HG02970 (cell line): ENCODE measurements around the gene MAGEL2.

ENCODE experiments used
- ATAC-seq: cut with Tn5 transposase; IDR thresholded peaks from one replicate; pipeline ENCODE4 v1.9.1; 2021; ENCODE audit warnings: mild to moderate bottlenecking, moderate library complexity, moderate number of reproducible peaks; ENCODE audit not compliant: unreplicated experiment, low FRiP score

MAGEL2 gene

DNA sequence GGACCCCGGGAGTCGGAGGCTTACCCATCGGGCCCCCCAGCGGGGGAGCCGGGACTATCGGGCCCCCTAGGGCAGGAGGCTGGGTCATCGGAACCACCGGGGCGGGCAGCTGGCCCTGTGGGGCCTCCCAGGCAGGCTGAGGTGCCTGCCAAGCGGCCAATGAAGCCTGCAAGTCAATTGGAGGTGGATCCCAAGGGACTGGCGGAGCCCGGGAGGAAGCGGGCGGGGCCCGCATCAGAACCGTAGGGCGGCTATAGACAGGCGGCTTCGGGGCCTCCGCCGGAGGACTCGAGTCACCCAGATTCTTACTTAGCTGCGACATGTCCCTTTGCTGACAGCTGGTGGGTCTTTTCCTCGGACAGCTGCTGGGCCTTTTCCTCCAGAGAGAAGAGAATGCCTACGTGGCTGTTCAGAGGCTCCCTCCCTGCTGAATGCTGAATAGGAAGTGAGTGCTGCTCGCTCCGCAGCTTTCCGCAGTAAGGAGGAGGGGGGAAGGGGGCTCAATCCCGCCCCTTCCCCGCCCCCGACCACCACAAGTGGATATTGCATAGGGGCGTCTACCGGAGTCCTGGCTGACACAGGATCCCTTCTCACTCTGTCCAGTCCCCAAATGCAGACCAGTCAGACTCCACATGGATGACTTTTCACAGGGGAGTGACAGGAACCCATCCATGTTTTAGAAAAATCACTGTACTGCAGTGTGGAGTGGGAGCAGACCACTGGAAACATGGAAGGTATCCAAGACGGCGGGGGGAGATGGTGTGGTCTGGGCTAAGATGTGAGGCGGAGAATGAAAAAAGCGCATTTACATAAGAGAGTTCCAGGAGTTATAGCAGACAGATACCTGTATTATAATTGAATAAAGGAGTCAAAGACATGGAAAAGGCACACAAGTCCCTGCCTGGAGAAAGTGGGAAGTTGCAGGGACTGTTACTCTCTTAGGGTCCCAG, at the start of gene MAGEL2:
MAGEL2 (minus strand) TSS at position 447 of the 950 bp plus-strand sequence; CDS start at position 322, 125 bp downstream.
- no peak for ATAC-seq

DNA sequence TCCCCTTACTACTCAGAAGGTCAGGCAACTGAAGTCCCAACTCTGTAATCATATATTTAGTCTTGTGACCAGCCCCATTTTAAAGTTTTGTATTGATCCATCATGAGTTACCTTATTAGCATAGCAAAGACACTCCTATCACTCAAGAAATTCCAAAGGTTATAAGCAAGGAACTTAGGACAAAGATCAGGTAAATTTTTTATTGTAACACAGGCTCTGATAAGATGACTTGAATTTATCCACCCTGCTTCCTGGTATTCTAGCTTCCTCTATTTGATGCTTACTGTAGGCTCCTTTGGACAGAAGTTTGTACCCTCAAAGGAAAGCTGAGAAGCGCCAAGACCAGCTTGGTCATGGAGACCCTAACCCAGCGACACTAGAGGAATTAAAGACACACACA, 47.6 kb upstream of the MAGEL2 start:
- no peak for ATAC-seq

DNA sequence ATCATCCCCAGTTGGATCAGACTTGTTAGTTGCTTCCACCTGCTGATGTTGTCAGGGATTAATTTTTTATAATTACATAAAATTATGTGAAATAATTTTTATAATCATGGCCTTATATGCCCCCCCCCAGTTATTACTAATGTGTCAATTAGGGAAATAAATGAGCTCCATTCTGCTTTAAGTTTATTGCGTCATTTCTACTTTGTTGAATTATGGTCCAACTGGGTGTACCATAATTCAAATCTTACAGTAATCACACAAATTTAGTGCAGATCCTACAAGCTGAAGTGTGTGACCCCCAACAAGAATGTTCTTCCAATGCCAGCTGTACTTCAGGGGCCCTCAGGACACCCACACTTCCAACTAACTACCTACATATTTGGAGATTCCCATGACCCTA, 46.9 kb upstream of the MAGEL2 start:
- ATAC-seq = no peak

DNA sequence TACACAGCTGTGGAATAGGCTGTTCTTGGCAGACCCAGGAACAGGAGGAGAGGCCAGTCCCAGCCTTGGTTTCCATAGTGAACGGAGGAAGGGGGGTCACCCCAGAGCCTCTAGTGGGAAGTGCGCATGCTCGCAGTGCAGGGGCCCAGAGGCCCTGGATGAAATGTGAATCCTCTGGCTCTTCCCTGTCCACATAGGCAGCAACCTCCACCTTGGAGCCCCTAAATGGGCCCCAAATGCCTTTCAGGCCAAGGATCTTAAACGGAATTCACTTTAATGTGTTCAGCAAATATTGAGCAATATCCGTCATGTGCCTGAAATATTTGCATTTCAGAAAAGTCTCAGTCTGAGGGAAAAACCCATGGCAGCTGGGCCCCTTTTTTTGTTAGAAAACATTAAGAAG, 42.8 kb upstream of the MAGEL2 start:
- ATAC-seq = no peak

DNA sequence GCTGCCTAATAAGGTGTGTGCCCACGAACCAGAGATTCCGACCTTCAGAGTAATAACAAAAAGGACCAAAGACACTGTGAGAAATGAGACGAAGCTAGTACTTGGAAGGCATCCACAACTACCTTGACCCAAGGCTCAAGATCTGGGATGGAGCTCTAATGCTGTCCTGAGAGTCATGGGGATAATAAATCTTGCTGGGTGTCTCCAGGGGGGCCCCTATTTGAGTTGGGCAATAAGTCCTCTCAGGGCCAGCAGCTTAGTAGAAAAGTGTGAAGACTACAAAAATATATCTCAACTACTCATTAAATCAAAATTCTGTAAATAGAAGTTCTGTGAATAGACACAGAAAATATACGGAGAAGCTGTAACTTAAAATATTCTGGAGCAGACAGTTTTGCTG, 42.3 kb upstream of the MAGEL2 start:
- no peak for ATAC-seq

DNA sequence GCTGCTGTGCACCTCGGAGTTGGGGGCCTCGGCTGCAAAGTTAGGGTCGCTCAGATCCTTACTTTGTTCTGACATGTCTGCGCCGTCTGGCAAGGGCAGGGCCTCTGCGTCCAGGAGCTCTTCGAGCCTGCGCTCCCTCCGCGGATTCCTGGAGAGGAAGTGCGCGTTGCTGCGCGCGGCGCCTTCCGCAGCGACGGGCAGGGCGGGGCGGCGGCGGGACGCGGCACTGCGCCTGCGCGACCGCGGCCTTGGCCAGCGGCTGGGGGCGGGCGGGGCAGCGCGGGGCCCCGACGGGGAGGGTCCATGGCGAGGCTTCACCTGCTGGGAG, 39.4 kb upstream of the MAGEL2 start, which contains the start of gene NDN:
NDN (minus strand) TSS at position 163 of the 328 bp plus-strand sequence; CDS start at position 75, 88 bp downstream.
- ATAC-seq = no peak

DNA sequence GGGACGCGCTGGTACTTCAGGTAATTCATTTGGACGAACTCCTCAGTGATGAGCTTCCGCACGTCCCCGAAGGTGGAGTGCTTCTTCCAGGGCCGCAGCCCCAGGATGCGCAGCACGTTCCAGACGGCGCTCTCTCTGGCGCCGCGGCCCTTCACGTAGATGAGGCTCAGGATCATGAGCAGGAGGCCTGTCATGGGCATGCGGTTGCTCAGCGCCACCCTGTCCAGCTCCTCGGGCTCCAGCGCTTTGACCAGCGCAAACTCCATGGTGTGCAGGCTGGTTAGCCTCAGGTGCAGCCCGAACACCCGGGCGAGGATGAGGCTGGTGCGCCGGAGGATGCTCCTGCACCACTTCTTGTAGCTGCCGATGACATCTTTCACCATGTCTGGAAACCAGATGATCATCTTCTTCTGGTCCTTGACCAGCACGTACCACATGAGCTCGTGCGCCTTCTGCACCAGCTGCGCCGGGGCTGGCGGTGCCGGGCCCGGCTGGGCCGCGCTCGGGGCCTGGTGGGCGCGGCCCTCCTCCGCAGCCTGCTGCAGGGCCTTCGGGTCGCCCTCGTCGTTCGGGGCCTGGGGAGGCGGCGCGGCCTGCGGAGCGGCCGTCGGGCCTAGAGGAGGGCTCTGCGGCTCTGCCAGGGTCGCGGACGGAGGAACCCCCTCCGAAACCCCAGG, 38.9 kb upstream of the MAGEL2 start:
- ATAC-seq = no peak

DNA sequence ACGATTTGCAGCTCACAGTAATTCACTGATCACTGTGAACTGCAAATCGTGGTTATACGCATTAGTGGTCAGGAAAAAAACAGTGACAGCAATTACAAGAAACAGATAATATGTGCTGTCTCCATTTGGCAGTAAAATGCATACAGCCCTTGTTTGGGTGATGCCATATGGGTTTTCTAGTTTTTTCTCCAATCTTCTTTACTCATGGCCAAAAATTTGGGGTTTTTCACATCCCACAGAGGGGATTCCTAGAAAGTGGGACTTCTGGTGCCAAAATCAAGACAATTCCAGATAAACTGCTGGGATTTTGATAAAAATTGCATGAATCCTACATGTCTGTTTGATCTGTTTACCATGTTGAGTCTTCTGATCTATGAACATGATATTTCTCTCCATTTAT, 23.8 kb upstream of the MAGEL2 start:
- ATAC-seq = no peak

DNA sequence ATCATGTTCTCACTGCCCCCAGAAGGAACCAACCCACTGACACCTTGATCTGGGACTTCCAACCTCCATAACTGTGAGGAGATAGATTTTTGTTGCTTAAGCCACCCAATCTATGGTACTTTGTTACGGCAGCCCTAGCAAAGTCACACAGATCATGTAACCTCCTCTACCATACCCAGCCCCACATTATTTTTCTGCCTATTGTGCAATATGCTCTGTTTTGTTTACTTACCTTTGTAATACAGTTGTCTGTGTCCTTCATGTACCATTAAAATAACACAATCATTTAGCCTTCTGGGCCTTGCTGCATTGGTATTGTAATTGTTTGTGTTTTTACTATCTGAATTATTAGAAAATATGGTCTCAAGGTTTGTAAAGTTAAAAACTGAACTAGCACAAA, 23.3 kb upstream of the MAGEL2 start:
- ATAC-seq = no peak

DNA sequence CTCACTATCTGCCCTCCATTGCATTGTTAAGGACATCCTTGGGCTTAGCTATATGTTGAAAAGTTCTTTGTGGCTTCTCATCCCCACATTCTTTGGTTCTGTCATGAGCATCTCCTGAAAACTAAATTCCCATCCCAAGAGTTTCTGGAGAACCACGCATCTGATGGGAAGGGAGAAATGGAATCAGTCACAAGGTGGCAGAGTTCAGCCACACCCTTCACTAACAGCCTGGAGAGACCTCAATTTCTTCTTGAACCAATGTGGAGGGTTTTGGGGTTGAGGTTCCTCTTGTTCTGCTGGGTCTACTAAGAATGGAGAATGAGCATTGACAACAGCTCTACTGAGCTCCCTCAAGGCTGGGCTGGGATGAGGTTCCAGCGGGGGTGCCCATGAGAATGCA, 15.6 kb upstream of the MAGEL2 start:
- ATAC-seq = no peak

DNA sequence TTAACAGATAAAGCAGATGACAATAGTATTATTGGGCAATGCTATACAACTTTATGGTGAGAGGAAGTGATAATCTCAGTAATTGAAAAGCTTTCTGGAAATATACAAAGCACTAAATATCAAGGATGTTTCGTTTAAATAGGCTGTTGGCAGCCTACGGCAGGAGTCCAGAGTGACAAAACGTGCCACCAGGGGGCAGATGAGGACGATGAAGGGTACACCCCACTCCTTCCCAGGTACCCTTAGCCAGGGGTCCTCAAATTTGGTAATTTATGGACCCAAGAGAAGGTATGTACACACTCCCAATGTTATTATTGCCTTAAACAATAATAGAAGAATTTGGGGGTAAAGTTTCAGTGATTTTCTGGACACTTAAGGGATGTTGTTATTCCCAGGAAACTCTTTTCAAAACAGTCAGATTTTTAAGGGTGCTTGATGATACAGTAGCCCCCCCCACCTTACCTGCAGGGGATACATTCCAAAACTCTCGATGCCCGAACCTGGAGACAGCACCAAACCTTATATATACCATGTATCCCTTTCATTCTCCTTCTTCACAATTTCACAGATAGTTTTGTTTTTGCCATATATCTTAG, 1.4 kb upstream of the MAGEL2 start:
- ATAC-seq = no peak

DNA sequence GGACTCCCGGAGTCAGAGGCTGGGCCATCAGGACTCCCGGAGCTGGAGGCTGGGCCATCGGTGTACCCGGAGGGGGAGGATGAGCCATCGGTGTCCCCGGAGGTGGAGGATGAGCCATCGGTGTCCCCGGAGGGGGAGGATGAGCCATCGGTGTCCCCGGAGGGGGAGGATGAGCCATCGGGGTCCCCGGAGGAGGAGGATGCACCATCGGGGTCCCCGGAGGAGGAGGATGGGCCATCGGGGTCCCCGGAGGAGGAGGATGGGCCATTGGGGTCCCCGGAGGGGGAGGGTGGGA, 719 bp downstream of the MAGEL2 start:
- ATAC-seq = no peak

DNA sequence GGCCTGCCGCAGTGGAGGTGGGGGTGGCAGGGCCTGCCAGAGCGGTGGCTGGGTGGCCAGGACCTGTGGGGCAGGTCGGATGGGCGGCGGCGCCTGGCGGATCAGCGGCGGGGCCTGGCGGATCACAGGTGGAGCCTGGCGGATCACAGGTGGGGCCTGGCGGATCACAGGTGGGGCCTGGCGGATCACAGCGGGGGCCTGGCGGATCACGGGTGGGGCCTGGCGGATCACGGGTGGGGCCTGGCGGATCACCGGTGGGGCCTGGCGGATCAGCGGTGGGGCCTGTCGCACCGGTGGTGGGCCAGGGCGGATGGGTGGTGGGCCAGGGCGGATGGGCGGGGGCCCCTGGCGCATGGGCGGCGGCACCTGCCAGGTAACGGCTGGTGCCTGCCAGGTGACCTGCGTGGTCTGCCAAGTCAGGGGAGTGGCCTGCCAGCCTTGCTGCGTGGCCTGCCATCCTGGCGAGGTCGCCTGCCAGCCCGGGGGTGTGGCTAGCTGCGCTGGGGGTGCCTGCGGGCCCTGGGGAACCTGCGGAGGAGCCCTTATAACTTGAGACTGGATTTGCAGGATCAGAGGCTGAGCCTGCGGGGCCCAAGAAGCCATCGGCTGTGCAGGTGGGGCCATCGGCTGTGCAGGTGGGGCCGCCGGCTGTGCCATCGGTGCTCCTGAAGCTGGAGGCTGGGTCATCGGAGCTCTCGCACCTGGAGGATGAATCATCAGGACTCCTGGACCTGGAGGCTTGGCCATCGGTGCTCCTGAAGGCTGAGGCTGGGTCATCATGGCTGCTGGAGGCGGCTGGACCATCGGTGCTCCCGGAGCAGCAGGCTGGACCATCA, 1.3 kb downstream of the MAGEL2 start:
- no peak for ATAC-seq

DNA sequence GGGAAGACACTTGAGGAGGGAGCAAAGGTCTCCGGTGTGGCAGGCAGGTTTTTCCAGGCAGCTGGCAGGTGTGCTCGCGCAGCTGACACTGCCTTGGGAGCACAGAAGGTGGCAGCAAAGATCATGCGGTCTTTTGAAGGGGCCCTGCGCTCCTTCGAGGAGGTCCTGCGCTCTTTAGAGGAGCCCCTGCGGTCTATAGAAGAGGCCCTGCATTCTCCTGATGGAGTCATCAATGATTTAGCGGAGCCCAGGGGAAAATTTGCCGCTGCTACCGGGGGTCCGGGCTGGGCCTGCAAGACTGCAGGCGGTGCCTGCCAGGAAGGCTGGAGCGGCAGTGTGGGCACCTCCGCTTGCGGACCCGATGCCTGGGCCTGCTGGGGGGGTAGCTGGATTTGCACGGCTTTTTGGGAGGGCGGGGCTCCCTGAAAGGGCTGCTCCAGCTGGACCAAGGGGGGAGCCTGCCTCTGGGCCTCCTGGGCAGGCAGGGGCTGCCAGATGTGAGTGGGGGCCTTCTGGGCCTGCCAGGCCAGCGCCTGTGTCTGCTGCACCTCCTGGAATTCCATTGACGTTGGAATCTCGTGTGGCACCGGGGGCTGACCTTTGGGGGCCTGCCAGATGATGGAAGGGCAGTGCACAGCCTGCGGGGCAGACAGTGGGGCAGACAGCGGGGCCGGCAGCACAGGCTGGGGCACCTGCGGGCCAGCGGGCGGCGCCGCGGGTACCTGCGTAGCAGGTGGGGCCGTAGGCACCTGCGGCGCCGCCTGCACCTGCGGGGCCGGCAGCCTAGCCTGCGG, 2.1 kb downstream of the MAGEL2 start:
- ATAC-seq = no peak

DNA sequence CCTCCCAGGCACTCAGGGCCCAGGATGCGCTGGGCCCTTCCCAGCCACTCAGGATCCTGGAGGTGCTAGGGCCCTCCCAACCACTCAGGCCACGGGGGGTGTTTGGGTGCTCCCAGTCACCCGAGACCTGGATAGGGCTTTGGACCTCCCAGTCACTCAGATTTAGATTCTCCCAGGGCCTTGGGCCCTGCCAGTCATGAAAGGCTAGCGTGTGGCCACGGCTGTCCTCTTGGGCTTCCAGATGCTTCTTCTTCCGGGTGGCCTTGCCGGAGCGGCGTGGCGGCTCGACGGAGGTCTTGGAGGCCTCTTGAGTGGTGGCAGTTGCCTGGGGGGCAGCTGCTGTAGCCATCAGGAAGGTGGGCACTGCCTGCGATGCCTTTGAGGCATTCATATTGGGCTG, 2.8 kb downstream of the MAGEL2 start:
- no peak for ATAC-seq

DNA sequence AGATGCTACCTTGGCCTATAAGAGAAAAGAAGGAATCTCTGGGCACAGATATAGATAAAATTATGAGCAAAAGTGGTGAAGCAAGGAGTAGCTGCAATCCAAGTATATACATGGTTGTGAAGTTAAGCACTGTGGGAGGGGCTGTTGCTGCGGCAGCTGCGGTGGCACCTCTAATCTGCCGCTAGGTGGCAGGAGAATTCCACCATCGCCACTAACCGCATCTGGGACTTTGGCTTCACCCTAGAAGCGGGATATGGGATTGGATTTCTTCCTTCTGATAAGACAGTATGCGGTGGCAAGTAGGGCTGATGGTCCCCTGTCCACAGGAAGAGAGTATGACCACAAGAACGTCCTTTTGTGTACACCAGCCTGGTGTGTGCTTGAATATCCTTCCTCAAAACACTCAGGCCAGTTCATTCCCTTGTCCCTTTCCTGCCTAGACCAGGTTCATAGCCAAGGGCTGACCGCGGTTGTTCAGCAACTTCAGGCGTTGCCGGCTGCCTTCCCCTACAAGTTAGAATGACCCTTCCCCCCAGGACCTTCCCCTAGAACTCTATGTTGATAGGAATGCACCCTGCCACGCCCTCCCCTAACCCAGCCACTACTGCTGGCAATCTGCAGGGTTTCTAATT, 5.1 kb downstream of the MAGEL2 start:
- no peak for ATAC-seq

DNA sequence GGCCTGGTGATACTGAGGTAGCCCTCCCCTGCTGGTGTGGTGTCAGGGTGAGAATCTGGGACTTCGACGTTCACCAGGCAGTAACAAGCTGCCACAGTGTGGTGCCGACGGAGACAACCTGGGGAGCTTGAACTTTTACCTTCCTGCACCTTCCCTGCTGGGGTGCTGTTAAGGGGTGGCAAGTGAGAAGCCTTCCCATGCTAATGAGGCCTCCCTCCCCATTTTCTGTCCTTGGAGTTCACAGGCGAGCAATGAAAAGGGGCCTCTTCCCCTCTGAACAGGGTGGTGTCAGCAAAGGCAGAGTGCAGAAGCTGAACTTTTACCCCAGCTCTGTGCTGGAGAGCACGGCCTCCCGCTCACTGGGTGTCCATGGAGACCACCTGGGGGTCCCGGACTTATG, 13.5 kb downstream of the MAGEL2 start:
- no peak for ATAC-seq

DNA sequence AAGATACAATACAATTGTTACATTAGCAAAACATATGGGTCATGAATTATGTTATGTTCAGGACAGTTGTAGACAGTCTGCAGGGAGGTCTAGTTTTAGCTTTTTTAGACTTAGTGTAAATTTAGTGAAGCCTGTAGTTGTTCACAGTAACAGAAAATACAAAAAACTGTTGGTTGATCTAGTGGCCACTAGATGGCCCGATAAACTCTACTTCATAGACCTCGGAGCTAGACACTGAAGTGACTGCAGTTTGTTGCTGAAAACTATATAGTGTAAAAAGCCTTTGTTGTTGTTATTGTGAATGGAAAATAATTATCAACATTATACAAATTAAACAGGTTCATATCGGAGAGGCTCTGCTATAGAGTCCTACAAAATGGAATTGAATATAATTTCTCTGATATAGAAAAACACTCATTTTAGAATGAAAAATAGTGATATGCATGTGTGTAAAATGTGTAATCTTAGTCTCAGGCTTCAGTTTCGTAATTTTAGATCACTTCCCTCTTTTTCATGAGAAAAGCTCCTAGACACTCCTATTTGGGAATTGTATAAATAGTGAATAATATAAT, 18.3 kb downstream of the MAGEL2 start:
- no peak for ATAC-seq

DNA sequence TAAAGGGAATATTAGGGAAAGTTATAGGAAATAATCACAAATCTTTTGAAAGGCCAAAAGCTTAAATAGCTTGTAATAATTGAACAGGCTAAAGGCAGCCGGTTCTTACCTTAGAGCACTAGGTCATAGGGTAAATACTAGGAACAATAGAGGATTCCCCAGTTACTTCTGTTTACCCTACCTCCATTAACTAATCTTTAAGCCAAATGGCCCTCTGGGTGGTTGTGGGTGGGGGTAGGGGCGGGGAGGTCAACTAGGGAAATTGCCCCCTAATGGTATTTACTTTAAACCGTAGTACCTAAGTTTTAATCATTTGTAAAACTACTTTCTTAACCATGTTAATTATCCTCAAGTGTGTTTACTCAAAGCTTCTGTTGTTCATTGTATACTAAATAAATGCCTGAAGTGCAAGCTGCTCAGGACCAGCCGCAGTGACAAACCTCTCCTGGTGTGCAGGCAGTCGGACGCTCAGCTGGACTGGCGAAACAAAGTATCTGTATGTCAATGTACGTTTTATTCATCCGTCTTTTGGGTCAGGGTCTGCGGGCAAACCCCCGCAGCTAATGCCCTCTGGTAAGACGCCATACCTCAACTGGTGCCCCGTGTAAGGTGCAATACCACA, 18.9 kb downstream of the MAGEL2 start:
- no peak for ATAC-seq
